ENCODE measurements around the gene PRKCZ. TPM values are rescaled to one million over a fixed set of nuclear protein-coding genes. Genes with fewer than 3 reads are reported as not detected.

PRKCZ gene
- total RNA-seq, 1 experiment from 2014 or later, result 14.3 TPM

- DNase-seq (ENCODE audit: low read depth), result no peak
Observed at GRCh38 chr1:2177946-2178538, 127.8 kb downstream of the PRKCZ start.

GRCh38 chr1:2178875-2179274 lies 128.7 kb downstream of the PRKCZ start:
- DNase-seq (ENCODE audit: low read depth), result no peak

- DNase-seq (ENCODE audit: low read depth), result no peak
Observed at GRCh38 chr1:2179283-2180013, 129.2 kb downstream of the PRKCZ start.

GRCh38 chr1:2180297-2181245 lies 130.4 kb downstream of the PRKCZ start:
- DNase-seq (ENCODE audit: low read depth), result peak; percentile 64

GRCh38 chr1:2181271-2181670 lies 131.1 kb downstream of the PRKCZ start:
- DNase-seq (ENCODE audit: low read depth), result no peak

GRCh38 chr1:2181752-2182151 lies 131.5 kb downstream of the PRKCZ start:
- DNase-seq (ENCODE audit: low read depth), result no peak

GRCh38 chr1:2182376-2182775 lies 132.2 kb downstream of the PRKCZ start:
- no peak for DNase-seq (ENCODE audit: low read depth)

- DNase-seq (ENCODE audit: low read depth), result no peak
Observed at GRCh38 chr1:2183937-2184334, 133.7 kb downstream of the PRKCZ start.

GRCh38 chr1:2184531-2184930 lies 134.3 kb downstream of the PRKCZ start:
- no peak for DNase-seq (ENCODE audit: low read depth)

GRCh38 chr1:2184934-2185333 lies 134.7 kb downstream of the PRKCZ start:
- DNase-seq (ENCODE audit: low read depth), result no peak

GRCh38 chr1:2185880-2186855 lies 136.0 kb downstream of the PRKCZ start:
- DNase-seq (ENCODE audit: low read depth), result no peak

GRCh38 chr1:2186901-2187300 lies 136.7 kb downstream of the PRKCZ start:
- DNase-seq (ENCODE audit: low read depth), result no peak

GRCh38 chr1:2187619-2188018 lies 137.4 kb downstream of the PRKCZ start:
- no peak for DNase-seq (ENCODE audit: low read depth)

- no peak for DNase-seq (ENCODE audit: low read depth)
Observed at GRCh38 chr1:2188336-2188735, 138.1 kb downstream of the PRKCZ start.

GRCh38 chr1:2189459-2190425 lies 139.5 kb downstream of the PRKCZ start:
- DNase-seq (ENCODE audit: low read depth), result peak; percentile 96

GRCh38 chr1:2190491-2190976 lies 140.3 kb downstream of the PRKCZ start:
- DNase-seq (ENCODE audit: low read depth), result no peak

- DNase-seq (ENCODE audit: low read depth), result no peak
Observed at GRCh38 chr1:2192031-2192995, 142.1 kb downstream of the PRKCZ start.

- no peak for DNase-seq (ENCODE audit: low read depth)
Observed at GRCh38 chr1:2193514-2194281, 143.5 kb downstream of the PRKCZ start.

Data from Daoy (cell line).